ENCODE results near the gene PDS5A.
"Not testable (repeated sequence)": the region's sequence is repeated elsewhere in the genome, so short reads cannot be mapped to it uniquely, and the experiment has no call there.

DNA sequence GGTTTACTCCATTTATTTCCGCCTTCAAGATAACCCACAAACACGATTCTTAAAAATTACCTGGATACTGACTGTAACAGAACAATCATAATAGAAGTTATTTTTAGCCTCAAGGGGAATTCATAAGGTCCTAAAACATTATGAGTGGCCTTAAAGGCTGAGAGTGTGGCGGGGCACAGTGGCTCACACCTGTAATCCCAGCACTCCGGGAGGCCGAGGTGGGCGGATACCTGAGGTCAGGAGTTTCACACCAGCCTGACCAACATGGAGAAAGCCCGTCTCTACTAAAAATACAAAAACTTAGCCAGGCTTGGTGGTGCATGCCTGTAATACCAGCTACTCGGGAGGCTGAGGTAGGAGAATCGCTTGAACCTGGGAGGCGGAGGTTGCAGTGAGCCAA, 33.5 kb downstream of the PDS5A start:
- TF ChIP-seq, protein P1, sequence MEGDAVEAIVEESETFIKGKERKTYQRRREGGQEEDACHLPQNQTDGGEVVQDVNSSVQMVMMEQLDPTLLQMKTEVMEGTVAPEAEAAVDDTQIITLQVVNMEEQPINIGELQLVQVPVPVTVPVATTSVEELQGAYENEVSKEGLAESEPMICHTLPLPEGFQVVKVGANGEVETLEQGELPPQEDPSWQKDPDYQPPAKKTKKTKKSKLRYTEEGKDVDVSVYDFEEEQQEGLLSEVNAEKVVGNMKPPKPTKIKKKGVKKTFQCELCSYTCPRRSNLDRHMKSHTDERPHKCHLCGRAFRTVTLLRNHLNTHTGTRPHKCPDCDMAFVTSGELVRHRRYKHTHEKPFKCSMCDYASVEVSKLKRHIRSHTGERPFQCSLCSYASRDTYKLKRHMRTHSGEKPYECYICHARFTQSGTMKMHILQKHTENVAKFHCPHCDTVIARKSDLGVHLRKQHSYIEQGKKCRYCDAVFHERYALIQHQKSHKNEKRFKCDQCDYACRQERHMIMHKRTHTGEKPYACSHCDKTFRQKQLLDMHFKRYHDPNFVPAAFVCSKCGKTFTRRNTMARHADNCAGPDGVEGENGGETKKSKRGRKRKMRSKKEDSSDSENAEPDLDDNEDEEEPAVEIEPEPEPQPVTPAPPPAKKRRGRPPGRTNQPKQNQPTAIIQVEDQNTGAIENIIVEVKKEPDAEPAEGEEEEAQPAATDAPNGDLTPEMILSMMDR (IDR thresholded peaks at IDR 0.05; ENCODE audit: low read depth, low read length), result not testable (repeated sequence)
- TF ChIP-seq EZH2phosphoT487 (IDR thresholded peaks at IDR 0.05; ENCODE audit: low read depth), result not testable (repeated sequence)
